HepG2 (cell line): ENCODE data around the gene PSD4. TPM values are rescaled to one million over a fixed set of nuclear protein-coding genes. Genes with fewer than 3 reads are reported as not detected.

Experiments used
- AGO1 ChIP-seq: fragments of 200-400 bp; formaldehyde crosslinking; IDR thresholded peaks from 2 replicates; pipeline ENCODE4 v1.6.1; 2017; ENCODE audit warnings: mild to moderate bottlenecking, low read depth, low read length, moderate library complexity; ENCODE audit not compliant: poor library complexity, severe bottlenecking
- DMAP1 ChIP-seq: IDR thresholded peaks from 2 replicates; pipeline ENCODE4 v1.6.1; 2016
- DZIP1 ChIP-seq: sonication (generic); formaldehyde crosslinking; IDR thresholded peaks from 2 replicates; pipeline ENCODE4 v1.5.0; 2020; ENCODE audit warnings: mild to moderate bottlenecking, missing genetic modification reagents
- FOXA1 ChIP-seq, 2 experiments: fragments of 450-650 bp in 1 of 2; sonication (generic) in 1 of 2; formaldehyde crosslinking in 1 of 2; IDR thresholded peaks; 2 replicates each; pipeline versions ENCODE4 v1.4.0 to v1.6.1; 2016 to 2020; ENCODE audit warnings: missing genetic modification reagents in 1 of 2
- KLF12 ChIP-seq: sonication (generic); formaldehyde crosslinking; IDR thresholded peaks from 2 replicates; pipeline ENCODE4 v1.4.0; 2020; ENCODE audit warnings: missing genetic modification reagents, borderline replicate concordance
- UBTF ChIP-seq: sonication (generic); formaldehyde crosslinking; IDR thresholded peaks from 2 replicates; pipeline ENCODE4 v1.4.0; 2020; ENCODE audit warnings: mild to moderate bottlenecking, missing genetic modification reagents
- ZNF142 ChIP-seq: sonication (generic); formaldehyde crosslinking; IDR thresholded peaks from 2 replicates; pipeline ENCODE4 v1.4.0; 2020; ENCODE audit warnings: missing genetic modification reagents
- ZNF660 ChIP-seq: sonication (generic); formaldehyde crosslinking; IDR thresholded peaks from 2 replicates; pipeline ENCODE4 v1.5.1; 2020; ENCODE audit warnings: mild to moderate bottlenecking, low read depth, missing genetic modification reagents, borderline replicate concordance
- ZNF687 ChIP-seq: sonication (generic); formaldehyde crosslinking; IDR thresholded peaks from 2 replicates; pipeline ENCODE4 v1.5.1; 2020; ENCODE audit warnings: mild to moderate bottlenecking, missing genetic modification reagents, moderate library complexity
- ZNF800 ChIP-seq: sonication (generic); formaldehyde crosslinking; IDR thresholded peaks from 2 replicates; pipeline ENCODE4 v1.4.0; 2020; ENCODE audit warnings: missing genetic modification reagents
- polyA plus RNA-seq, 8 experiments: library from polyadenylated mRNA; depleted of rRNA in 3 of 8; stranded (reverse) in 7 of 8; unstranded in 1 of 8; fragments of >200 nt; fragmentation: Illumina TruSeq in 4 of 8; extraction: Trizol in 4 of 8; gene quantifications; 2 replicates each; pipeline versions ENCODE4 v1.2.1 to v1.2.3, GENCODE V29; 2011 to 2016; ENCODE audit warnings: low read depth in 4 of 8, missing spikeins in 1 of 8, mixed read lengths in 1 of 8; ENCODE audit not compliant: insufficient read depth in 1 of 8
- total RNA-seq, 5 experiments: library from RNA; depleted of rRNA; stranded (reverse); fragments of >200 nt; fragmentation: Illumina TruSeq; extraction: Trizol; gene quantifications; 2 replicates each; pipeline ENCODE4 v1.2.3, GENCODE V29; 2016; ENCODE audit warnings: low read depth in 1 of 5

PSD4 gene
- total and polyA plus RNA-seq, 2 of the 13 experiments (the other 11 are each of a cell fraction or from before 2014, with no cell fraction given), result 5.8 to 9.4 TPM

- TF ChIP-seq UBTF (peak; percentile 51), ZNF142 (CRISPR knock-in tag) (0 out of 2 replicates have a peak, but pooled peaks have one; percentile 35), FOXA1 (IDR thresholded peaks at IDR 0.05) (no peak), FOXA1 (CRISPR knock-in tag; IDR thresholded peaks at IDR 0.05) (peak; percentile 29; the same call in 1 of the 2 replicates), AGO1 (no peak), DZIP1 (CRISPR knock-in tag) (no peak), DMAP1 (no peak), KLF12 (no peak), ZNF687 (peak; percentile 63), ZNF800 (CRISPR knock-in tag) (no peak), ZNF660 (CRISPR knock-in tag) (no peak)
Measured at GRCh38 chr2:113203901-113204519, 30.2 kb downstream of the PSD4 start (continued).
